ENCODE measurements around the gene TCP11.

DNA sequence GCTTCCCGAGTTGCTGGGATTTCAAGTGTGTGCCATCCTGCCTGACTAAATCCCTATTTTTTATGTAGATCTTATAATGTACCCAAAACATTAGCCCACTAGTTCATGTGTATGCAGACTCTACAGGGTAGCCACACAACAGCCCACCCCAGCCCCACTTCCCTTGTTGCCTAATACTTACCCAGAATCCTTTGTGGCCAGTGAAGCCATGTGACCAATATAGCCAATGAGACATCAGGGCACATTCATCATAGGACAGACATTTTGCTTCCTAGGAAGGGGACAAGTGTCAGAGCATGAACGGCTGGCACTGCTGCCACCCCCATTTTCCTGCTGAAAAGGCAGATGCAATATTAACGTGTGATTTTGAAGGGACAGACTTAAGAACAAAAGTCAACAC is 36.0 kb upstream of the TCP11 start:
- TF ChIP-seq POLR2A (IDR thresholded peaks at IDR 0.05), result no peak
- TF ChIP-seq, protein P1, sequence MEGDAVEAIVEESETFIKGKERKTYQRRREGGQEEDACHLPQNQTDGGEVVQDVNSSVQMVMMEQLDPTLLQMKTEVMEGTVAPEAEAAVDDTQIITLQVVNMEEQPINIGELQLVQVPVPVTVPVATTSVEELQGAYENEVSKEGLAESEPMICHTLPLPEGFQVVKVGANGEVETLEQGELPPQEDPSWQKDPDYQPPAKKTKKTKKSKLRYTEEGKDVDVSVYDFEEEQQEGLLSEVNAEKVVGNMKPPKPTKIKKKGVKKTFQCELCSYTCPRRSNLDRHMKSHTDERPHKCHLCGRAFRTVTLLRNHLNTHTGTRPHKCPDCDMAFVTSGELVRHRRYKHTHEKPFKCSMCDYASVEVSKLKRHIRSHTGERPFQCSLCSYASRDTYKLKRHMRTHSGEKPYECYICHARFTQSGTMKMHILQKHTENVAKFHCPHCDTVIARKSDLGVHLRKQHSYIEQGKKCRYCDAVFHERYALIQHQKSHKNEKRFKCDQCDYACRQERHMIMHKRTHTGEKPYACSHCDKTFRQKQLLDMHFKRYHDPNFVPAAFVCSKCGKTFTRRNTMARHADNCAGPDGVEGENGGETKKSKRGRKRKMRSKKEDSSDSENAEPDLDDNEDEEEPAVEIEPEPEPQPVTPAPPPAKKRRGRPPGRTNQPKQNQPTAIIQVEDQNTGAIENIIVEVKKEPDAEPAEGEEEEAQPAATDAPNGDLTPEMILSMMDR (IDR thresholded peaks at IDR 0.05), result no peak
- no peak for TF ChIP-seq POLR2AphosphoS5 (IDR thresholded peaks at IDR 0.05)
